GM18519 (cell line): ENCODE data around the gene PAFAH1B2.

Experiments
- ATAC-seq: cut with Tn5 transposase; IDR thresholded peaks from one replicate; pipeline ENCODE4 v1.9.1; 2021; ENCODE audit warnings: mild to moderate bottlenecking, moderate library complexity; ENCODE audit not compliant: unreplicated experiment, low FRiP score

PAFAH1B2 gene

GRCh38 chr11:117186431-117186761 lies 42.3 kb downstream of the PAFAH1B2 start:
- ATAC-seq = no peak

GRCh38 chr11:117187007-117187406 lies 42.9 kb downstream of the PAFAH1B2 start:
- ATAC-seq = no peak

GRCh38 chr11:117187428-117187798 lies 43.3 kb downstream of the PAFAH1B2 start:
- no peak for ATAC-seq

GRCh38 chr11:117187799-117188481 lies 43.9 kb downstream of the PAFAH1B2 start:
- no peak for ATAC-seq

GRCh38 chr11:117188620-117189081 lies 44.6 kb downstream of the PAFAH1B2 start:
- no peak for ATAC-seq

- ATAC-seq = no peak
These were observed 45.3 kb downstream of the PAFAH1B2 start for GRCh38 chr11:117189191-117189940.

- no peak for ATAC-seq
These were observed 46.0 kb downstream of the PAFAH1B2 start for GRCh38 chr11:117189941-117190544.

GRCh38 chr11:117191680-117192400 lies 47.8 kb downstream of the PAFAH1B2 start:
- no peak for ATAC-seq

- ATAC-seq = no peak
These were observed 48.4 kb downstream of the PAFAH1B2 start for GRCh38 chr11:117192401-117192875.

GRCh38 chr11:117193130-117194020 lies 49.3 kb downstream of the PAFAH1B2 start:
- ATAC-seq = no peak

- no peak for ATAC-seq
These were observed 50.2 kb downstream of the PAFAH1B2 start for GRCh38 chr11:117194267-117194666.

GRCh38 chr11:117195258-117195657 lies 51.2 kb downstream of the PAFAH1B2 start:
- no peak for ATAC-seq

- no peak for ATAC-seq
These were observed 51.7 kb downstream of the PAFAH1B2 start for GRCh38 chr11:117195761-117196160.

- ATAC-seq = no peak
These were observed 52.9 kb downstream of the PAFAH1B2 start for GRCh38 chr11:117197006-117197405.

GRCh38 chr11:117197516-117198456 lies 53.7 kb downstream of the PAFAH1B2 start:
- no peak for ATAC-seq

GRCh38 chr11:117198613-117199012 lies 54.5 kb downstream of the PAFAH1B2 start:
- no peak for ATAC-seq

GRCh38 chr11:117199053-117199915 lies 55.2 kb downstream of the PAFAH1B2 start, which contains the start of gene TAGLN:
TAGLN (plus strand) TSS chr11:117199370; CDS start chr11:117203014, 3,644 bp downstream.
- no peak for ATAC-seq
